Measurements from ENCODE around the gene LRRC7.

GRCh38 chr1:69693921-69694675, 126.4 kb downstream of the LRRC7 start:
- TF ChIP-seq POLR2A (IDR thresholded peaks at IDR 0.05): no peak
- TF ChIP-seq CTCF (IDR thresholded peaks at IDR 0.05): no peak

Measured in esophagus squamous epithelium (tissue), 4 donors.